ENCODE measurements around the gene SMC3. TPM values are rescaled to one million over a fixed set of nuclear protein-coding genes. Genes with fewer than 3 reads are reported as not detected.

The SMC3 gene
- total RNA-seq, 2 donors from 2014 or later: 66.0 to 75.9 TPM

DNA sequence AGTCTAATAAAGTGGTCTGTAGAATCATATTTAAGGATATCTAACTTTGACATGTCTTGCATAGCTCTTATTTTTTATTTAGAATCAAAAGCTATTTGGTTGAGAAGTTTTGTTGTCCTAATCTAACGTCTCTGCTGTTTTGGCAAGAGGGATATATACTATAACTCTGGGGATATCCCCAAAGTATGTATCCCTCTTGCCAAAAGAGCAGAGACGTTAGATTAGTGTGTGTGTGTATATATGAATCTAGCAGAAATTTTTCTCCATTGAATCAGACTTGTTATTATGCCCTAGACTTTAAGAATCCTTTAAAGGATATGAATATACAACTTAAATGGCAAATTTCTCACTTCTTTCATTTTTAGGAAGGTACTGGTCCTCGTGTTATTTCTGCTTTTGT is 9.6 kb downstream of the SMC3 start:
- Histone ChIP-seq H3K9me3 (ENCODE audit: control insufficient read depth, low read length) (no peaks in the 10 kb centered on the region), H3K9ac (ENCODE audit: extremely low read depth, low read length, poor library complexity, severe bottlenecking) (no peak overlapping the region), H3K36me3 (ENCODE audit: control insufficient read depth, insufficient read depth, low read length) (peaks cover 91% of the 10 kb centered on the region), H3K4me1 (ENCODE audit: control insufficient read depth, insufficient read depth, low read length) (no peaks in the 10 kb centered on the region), H3K4me3 (ENCODE audit: low read length) (no peak overlapping the region), H3K27ac (ENCODE audit: low read depth, low read length) (no peak overlapping the region), H3K27me3 (ENCODE audit: control insufficient read depth, insufficient read depth, low read length, poor library complexity, severe bottlenecking) (no peaks in the 10 kb centered on the region)
- Mint-ChIP-seq H3K27ac (no peak overlapping the region), H3K4me1 (peaks cover 7% of the 10 kb centered on the region), H3K36me3 (ENCODE audit: low read depth) (peaks cover 48% of the 10 kb centered on the region), H3K9me3 (no peaks in the 10 kb centered on the region), H3K27me3 (ENCODE audit: insufficient read depth) (no peaks in the 10 kb centered on the region), H3K4me3 (no peak overlapping the region)
- WGBS, 2 experiments (ENCODE audit: insufficient coverage in 1 of 2, insufficient read length in 1 of 2): 83 to 89% methylated on average over 1 to 2 of the region's 3 CpGs
- DNase-seq: no peak
- TF ChIP-seq, protein P1, sequence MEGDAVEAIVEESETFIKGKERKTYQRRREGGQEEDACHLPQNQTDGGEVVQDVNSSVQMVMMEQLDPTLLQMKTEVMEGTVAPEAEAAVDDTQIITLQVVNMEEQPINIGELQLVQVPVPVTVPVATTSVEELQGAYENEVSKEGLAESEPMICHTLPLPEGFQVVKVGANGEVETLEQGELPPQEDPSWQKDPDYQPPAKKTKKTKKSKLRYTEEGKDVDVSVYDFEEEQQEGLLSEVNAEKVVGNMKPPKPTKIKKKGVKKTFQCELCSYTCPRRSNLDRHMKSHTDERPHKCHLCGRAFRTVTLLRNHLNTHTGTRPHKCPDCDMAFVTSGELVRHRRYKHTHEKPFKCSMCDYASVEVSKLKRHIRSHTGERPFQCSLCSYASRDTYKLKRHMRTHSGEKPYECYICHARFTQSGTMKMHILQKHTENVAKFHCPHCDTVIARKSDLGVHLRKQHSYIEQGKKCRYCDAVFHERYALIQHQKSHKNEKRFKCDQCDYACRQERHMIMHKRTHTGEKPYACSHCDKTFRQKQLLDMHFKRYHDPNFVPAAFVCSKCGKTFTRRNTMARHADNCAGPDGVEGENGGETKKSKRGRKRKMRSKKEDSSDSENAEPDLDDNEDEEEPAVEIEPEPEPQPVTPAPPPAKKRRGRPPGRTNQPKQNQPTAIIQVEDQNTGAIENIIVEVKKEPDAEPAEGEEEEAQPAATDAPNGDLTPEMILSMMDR (conservative IDR thresholded peaks at IDR 0.05): no peak

DNA sequence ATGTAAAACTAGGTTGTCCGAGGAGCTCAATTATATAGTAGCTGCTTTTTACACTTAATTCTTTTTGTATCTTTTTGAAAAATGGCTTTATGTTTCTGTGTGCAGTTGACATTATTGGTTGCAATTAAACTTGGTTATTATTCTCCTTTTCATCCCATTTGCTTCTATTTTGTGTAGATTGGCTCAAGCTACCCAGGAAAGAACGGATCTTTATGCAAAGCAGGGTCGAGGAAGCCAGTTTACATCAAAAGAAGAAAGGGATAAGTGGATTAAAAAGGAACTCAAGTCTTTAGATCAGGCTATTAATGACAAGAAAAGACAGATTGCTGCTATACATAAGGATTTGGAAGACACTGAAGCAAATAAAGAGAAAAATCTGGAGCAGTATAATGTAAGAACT is 16.5 kb downstream of the SMC3 start:
- no peak overlapping the region for H3K27ac ChIP-seq (ENCODE audit: low read depth, low read length)
- H3K4me3 Mint-ChIP-seq: no peak overlapping the region
- H3K36me3 ChIP-seq (ENCODE audit: control insufficient read depth, insufficient read depth, low read length): peaks cover 91% of the 10 kb centered on the region
- H3K9me3 Mint-ChIP-seq: no peaks in the 10 kb centered on the region
- H3K27ac Mint-ChIP-seq: no peak overlapping the region
- no peaks in the 10 kb centered on the region for H3K27me3 Mint-ChIP-seq (ENCODE audit: insufficient read depth)
- no peaks in the 10 kb centered on the region for H3K9me3 ChIP-seq (ENCODE audit: control insufficient read depth, low read length)
- no peaks in the 10 kb centered on the region for H3K4me1 Mint-ChIP-seq
- WGBS, 2 experiments (ENCODE audit: insufficient coverage in 1 of 2, insufficient read length in 1 of 2): 88 to 96% methylated on average over 1 to 2 of the region's 3 CpGs
- H3K4me1 ChIP-seq (ENCODE audit: control insufficient read depth, insufficient read depth, low read length): no peaks in the 10 kb centered on the region
- no peak for DNase-seq
- no peaks in the 10 kb centered on the region for H3K27me3 ChIP-seq (ENCODE audit: control insufficient read depth, insufficient read depth, low read length, poor library complexity, severe bottlenecking)
- H3K4me3 ChIP-seq (ENCODE audit: low read length): no peak overlapping the region
- H3K9ac ChIP-seq (ENCODE audit: extremely low read depth, low read length, poor library complexity, severe bottlenecking): no peak overlapping the region
- peaks cover 83% of the 10 kb centered on the region for H3K36me3 Mint-ChIP-seq (ENCODE audit: low read depth)
- TF ChIP-seq, protein P1 (conservative IDR thresholded peaks at IDR 0.05): no peak

DNA sequence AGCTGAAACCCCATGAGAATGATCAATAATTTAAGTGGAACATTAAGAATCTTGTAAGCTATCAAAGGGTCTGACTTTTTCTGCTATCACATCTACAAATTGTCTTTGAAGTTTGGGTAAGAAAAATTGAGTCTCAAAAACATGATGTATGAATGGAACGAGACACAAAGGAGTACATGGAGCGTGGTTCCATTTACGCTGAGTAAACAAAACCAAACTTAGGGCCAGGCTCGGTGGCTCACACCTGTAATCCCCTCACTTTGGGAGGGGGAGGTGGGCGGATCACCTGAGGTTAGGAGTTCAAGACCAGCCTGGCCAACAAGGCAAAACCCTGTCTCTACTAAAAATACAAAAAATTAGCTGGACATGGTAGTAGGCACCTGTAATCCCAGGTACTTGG is 24.3 kb downstream of the SMC3 start:
- Histone ChIP-seq H3K9me3 (ENCODE audit: control insufficient read depth, low read length) (no peaks in the 10 kb centered on the region), H3K36me3 (ENCODE audit: control insufficient read depth, insufficient read depth, low read length) (peaks cover 97% of the 10 kb centered on the region), H3K27me3 (ENCODE audit: control insufficient read depth, insufficient read depth, low read length, poor library complexity, severe bottlenecking) (no peaks in the 10 kb centered on the region), H3K4me3 (ENCODE audit: low read length) (no peak overlapping the region), H3K9ac (ENCODE audit: extremely low read depth, low read length, poor library complexity, severe bottlenecking) (no peak overlapping the region), H3K27ac (ENCODE audit: low read depth, low read length) (no peak overlapping the region), H3K4me1 (ENCODE audit: control insufficient read depth, insufficient read depth, low read length) (no peaks in the 10 kb centered on the region)
- Mint-ChIP-seq H3K27ac (no peak overlapping the region), H3K27me3 (ENCODE audit: insufficient read depth) (no peaks in the 10 kb centered on the region), H3K4me3 (no peak overlapping the region), H3K9me3 (no peaks in the 10 kb centered on the region), H3K36me3 (ENCODE audit: low read depth) (peaks cover 83% of the 10 kb centered on the region), H3K4me1 (no peaks in the 10 kb centered on the region)
- WGBS, 2 experiments (ENCODE audit: insufficient coverage in 1 of 2, insufficient read length in 1 of 2): 91 to 98% methylated on average over 5 of the region's 5 CpGs
- TF ChIP-seq, protein P1 (conservative IDR thresholded peaks at IDR 0.05): no peak
- no peak for DNase-seq
